Measurements from ENCODE around the gene MED9. TPM values are rescaled to one million over a fixed set of nuclear protein-coding genes. Genes with fewer than 3 reads are reported as not detected.
A peak's percentile ranks its signal among the peaks of the same experiment; 100 is the strongest.

The MED9 gene
- total and polyA plus RNA-seq, 2 of the 8 experiments (the other 6 are each of a cell fraction or from before 2014, with no cell fraction given) = 15.8 to 19.7 TPM

DNA sequence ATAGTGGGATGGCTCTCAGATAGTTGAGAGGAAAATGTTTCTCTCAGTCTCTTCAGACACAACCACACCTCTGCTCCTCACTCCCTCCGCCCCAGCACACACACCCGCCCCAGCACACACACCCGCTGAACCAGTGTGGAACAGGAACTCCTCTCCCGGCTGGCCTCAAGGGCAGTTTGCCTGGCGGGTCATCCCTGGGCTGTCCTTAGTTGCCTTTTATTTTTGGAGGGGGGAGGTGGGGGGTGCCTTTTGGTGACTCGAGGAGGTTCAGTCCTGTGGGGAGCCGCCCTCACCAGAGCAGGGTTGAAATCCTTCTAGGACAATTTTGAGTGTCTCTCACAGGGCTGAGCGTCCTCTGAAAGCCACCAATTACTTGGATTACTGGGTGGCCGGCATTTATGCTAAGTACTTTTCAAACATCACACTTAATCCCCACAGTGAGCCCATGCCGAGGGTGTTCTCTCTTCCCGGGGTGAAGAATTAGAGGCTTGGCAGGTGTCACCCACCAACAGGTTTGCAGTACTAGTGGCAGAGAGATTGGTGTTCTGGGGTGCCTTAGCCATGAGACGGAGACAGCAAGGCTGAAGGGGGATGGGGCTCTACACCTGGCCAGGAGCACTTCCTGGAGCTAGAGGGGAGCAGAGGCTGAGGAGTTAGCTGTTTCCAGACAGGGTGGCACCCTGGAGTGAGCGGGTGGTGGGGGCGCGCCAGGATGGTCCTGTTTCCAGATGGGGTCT is 16.6 kb downstream of the MED9 start:
- no peak for FAIRE-seq
- WGBS, 2 experiments (ENCODE audit: extremely low coverage in 1 of 2, insufficient coverage in 1 of 2, insufficient read length in 1 of 2, insufficient replicate concordance in 2 of 2, low coverage in 1 of 2, low lambda C conversion rate in 2 of 2, missing lambda C conversion rate in 1 of 2) = 58% methylated on average over 15 of the region's 15 CpGs; no CpG with 5 or more reads in 1 of the 2 experiments

More for the DNA sequence above, 16.6 kb downstream of the MED9 start:
- Histone ChIP-seq H2BK20ac (ENCODE audit: low read length) (no peak overlapping the region), H4K8ac (ENCODE audit: extremely low read depth, insufficient read depth, low read length) (peak overlapping the region; percentile 11; the same call in 1 of the 2 replicates), H3K9ac (replicated peaks in 1 of 4; ENCODE audit: extremely low read depth in 1 of 4, low read depth in 3 of 4, low read length in 3 of 4) (no peak overlapping the region), H2BK12ac (ENCODE audit: low read depth, low read length) (0 out of 2 replicates have a peak overlapping the region, but pooled peaks have one; percentile 39), H3K4me3 (ENCODE audit: extremely low read depth in 1 of 4, insufficient read depth in 2 of 4, low read depth in 3 of 4, low read length in 4 of 4) (peak overlapping the region in 1 of 4 experiments; percentile 18; a peak in 2 of 8 replicates), H3K79me2 (ENCODE audit: control insufficient read depth in 1 of 2, insufficient read depth in 2 of 2, low read length in 2 of 2) (0 out of 4 replicates have a peak, but pooled peaks cover 0 to 2% of the 10 kb centered on the region in 2 experiments), H2BK120ac (replicated peaks; ENCODE audit: low read depth, low read length) (no peak overlapping the region), H3K4me2 (ENCODE audit: insufficient read depth in 1 of 2, low read depth in 2 of 2, low read length in 2 of 2) (peak overlapping the region; percentile 35 to 89), H3K27me3 (replicated peaks in 1 of 4; ENCODE audit: control insufficient read depth in 3 of 4, extremely low read depth in 1 of 4, insufficient read depth in 3 of 4, low read length in 3 of 4) (peaks cover 14 to 26% (median 22%) of the 10 kb centered on the region in 4 experiments; a peak in 6 of 7 replicates), H3K4ac (replicated peaks; ENCODE audit: insufficient read length, low read depth, low read length) (no peak overlapping the region), H4K20me1 (replicated peaks in 1 of 2; ENCODE audit: control insufficient read depth in 1 of 2, insufficient read depth in 2 of 2, low read length in 2 of 2) (peaks cover 18 to 22% of the 10 kb centered on the region in 2 experiments), H3K79me1 (ENCODE audit: low read depth, low read length) (peaks cover 2% of the 10 kb centered on the region), H3K23ac (ENCODE audit: insufficient read length) (no peak overlapping the region), H3K36me3 (ENCODE audit: control insufficient read depth in 2 of 4, insufficient read depth in 4 of 4, low read length in 3 of 4) (peaks cover 3 to 19% (median 8%) of the 10 kb centered on the region in 4 experiments; a peak in 7 of 8 replicates), H3K27ac (ENCODE audit: low read depth, low read length) (no peak overlapping the region), H3K4me1 (replicated peaks in 1 of 4; ENCODE audit: control insufficient read depth in 3 of 4, insufficient read depth in 4 of 4, low read length in 3 of 4) (peaks cover 5 to 29% (median 22%) of the 10 kb centered on the region in 4 experiments), H3K56ac (replicated peaks; ENCODE audit: insufficient read length, low read depth, low read length) (no peak overlapping the region), H3K9me3 (ENCODE audit: insufficient read depth in 2 of 2, low read depth in 1 of 2, low read length in 1 of 2) (no peaks in the 10 kb centered on the region), H4K91ac (replicated peaks; ENCODE audit: insufficient read length, low read length) (no peak overlapping the region), H4K5ac (ENCODE audit: insufficient read length, low read depth, low read length) (no peak overlapping the region), H2BK5ac (ENCODE audit: low read depth, low read length) (no peak overlapping the region), H2AFZ (ENCODE audit: low read length) (no peak overlapping the region), H2AK5ac (ENCODE audit: low read depth, low read length) (no peak overlapping the region), H3K14ac (ENCODE audit: insufficient read length) (no peak overlapping the region), H2BK15ac (ENCODE audit: low read length) (no peak overlapping the region), H3K23me2 (ENCODE audit: low read depth, low read length) (peaks cover 23% of the 10 kb centered on the region; the same call in 1 of the 2 replicates), H3K18ac (ENCODE audit: extremely low read depth, low read length) (no peak overlapping the region; the same call in 1 of the 2 replicates)
- TF ChIP-seq POLR2AphosphoS5 (IDR thresholded peaks at IDR 0.05; ENCODE audit: low read depth, low read length) (peak; percentile 28; the same call in 1 of the 2 replicates), YY1 (IDR thresholded peaks at IDR 0.05; ENCODE audit: low read depth, low read length) (no peak), E2F6 (IDR thresholded peaks at IDR 0.05) (no peak), POU5F1 (IDR thresholded peaks at IDR 0.05; ENCODE audit: low read depth, low read length) (no peak), NANOG (IDR thresholded peaks at IDR 0.05; ENCODE audit: insufficient read depth, low read depth, low read length, poor library complexity, severe bottlenecking) (no peak), ASH2L (IDR thresholded peaks at IDR 0.05; ENCODE audit: low read length) (no peak)
- POLR2A ChIA-PET (ENCODE audit: partially characterized antibody) = no interaction called here
- CTCF ChIA-PET (ENCODE audit: partially characterized antibody) = interaction anchor here (1.0 to 5.7 kb wide), 3 partner anchors 73 to 138 kb away, joined by 3 to 44 read pairs (median 38); no protein-coding TSS in a partner anchor
- peak in 1 of 2 experiments; percentile 54 for DNase-seq (ENCODE audit: low read depth in 1 of 2, low spot score in 2 of 2)
